Right ventricle myocardium inferior (tissue), 1 donor: ENCODE data around the gene LGI2. TPM values are rescaled to one million over a fixed set of nuclear protein-coding genes. Genes with fewer than 3 reads are reported as not detected.

Experiments used
- ATAC-seq: fragments of 200-7000 bp; cut with Tn5 transposase; one replicate; pipeline ENCODE4 v1.9.1; 2020; ENCODE audit warnings: mild to moderate bottlenecking, moderate library complexity
- DNase-seq: peaks from one replicate; pipeline ENCODE4 v3.0.0; 2021; ENCODE audit errors: missing footprints
- intact Hi-C: fragments of 100-400 bp; cut with DNase I; formaldehyde crosslinking; loops from one replicate; pipeline ENCODE4 v1.11.0; 2022
- total RNA-seq: library from RNA; stranded (reverse); fragmentation: NEBNext Ultra II Directional; extraction: Animal tissue kit (Norgen Biotek cat#: 25700); gene quantifications from one replicate; pipeline ENCODE4 v1.2.1, GENCODE V29; 2021
- donor health status: DM: no; HTN: yes; CAD: no; lungs with severe emphysema.

LGI2 gene
- total RNA-seq, 1 donor from 2014 or later = 3.6 TPM

DNA sequence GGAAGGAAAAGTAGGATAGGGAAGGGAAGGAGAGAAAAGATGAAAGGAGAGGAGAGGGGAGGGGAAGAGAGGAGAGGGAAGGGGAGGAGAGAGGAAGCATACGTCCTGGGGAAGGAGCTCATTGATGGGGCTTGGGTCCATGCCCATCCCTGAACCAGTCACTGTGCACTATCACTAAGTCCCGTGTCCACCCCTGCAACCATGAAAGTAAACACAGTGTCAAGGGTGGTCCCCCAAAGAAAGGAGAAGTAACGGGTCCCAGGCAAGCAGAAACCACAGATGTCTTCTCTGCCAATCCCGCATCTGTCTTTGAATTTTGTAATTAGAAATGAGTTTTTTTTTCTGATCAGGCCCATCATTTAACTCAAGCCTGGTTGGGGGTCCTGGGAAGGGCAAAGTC is 55.2 kb downstream of the LGI2 start:
- ATAC-seq = no peak
- DNase-seq = no peak
- intact Hi-C loops = loop anchor here (5.0 kb wide), 1 partner anchor 63 kb away; the partner anchor contains the start of gene CCDC149

DNA sequence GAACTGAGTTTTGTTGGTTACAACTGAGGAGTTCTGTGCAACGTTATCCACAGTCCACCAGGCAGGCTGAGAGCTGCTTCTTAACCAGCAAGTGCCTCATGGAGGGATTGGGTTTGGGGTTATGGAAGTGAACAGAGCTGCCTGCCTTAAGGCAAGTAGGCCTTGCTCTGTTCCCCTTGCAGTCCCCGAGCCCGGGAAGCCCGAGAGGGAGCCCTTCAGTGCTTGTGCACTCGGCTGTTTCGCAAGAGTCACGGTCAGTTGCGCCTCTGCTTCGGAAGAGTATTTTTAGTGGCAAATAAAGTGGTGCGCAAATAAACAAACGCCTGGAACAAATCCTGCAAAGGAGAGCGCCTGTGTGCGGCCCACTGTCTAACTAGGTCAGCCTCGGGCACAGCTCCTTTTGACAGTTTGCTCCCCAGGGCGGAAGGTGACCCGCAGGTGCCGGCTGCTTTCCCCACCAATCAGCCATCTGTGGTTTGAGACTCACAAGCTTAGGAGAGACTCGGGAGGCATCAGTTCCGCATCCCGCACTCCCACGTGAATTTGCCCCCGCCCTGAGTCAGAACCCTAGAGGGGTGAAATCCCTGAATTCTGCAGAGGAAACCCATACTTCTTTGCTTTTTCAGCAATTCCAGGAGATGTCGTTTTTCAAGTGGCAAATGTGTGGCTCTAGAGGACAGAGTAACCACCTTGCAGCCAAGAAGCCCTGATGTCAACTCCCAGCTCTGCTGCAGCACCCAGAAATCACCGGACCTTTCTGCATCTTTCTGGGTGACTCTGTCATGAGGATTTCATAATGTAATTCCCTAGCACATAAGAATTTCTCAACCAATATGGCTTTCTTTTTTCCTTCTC is 56.8 kb downstream of the LGI2 start:
- intact Hi-C loops = no loop called here
- DNase-seq (peak; percentile 80), ATAC-seq (peak; percentile 38)

DNA sequence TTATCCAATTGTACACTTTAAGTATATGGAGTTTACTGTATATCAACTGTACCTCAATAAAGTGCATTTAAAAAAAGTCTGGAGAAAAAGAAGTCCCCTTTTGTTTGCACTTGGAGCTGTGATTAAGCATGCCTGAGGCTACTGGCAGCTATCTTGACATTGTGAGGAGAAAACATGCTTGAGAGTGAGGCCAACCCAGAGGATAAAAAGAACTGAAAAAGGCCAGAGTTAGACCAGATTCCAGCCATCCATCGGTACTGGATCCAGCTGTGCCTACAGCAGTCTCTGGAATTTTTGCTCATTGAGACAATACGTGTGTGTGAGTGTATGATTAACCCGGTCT is 57.4 kb downstream of the LGI2 start:
- intact Hi-C loops = no loop called here
- no peak for ATAC-seq
- DNase-seq = no peak

DNA sequence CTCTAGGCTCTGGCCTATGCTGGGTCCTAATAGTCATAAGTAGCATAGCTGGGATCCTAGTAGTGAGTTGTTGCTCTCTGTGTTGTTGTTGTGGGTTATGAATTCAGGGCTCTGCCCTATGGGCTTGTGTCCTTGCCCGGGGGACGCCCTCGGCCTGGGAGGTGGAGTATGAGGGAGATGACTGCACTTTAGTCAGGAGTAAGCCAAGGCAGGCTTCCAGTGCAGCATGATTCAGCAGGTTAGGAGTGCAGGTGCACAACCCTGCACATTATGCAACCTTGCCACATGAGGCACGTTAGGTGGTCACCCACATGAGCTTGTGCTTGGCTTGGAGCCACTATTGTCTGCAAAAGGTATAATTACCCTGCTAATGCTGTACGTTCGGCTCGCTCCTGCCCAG is 59.6 kb downstream of the LGI2 start:
- intact Hi-C loops = no loop called here
- DNase-seq (peak; percentile 46), ATAC-seq (no peak)

DNA sequence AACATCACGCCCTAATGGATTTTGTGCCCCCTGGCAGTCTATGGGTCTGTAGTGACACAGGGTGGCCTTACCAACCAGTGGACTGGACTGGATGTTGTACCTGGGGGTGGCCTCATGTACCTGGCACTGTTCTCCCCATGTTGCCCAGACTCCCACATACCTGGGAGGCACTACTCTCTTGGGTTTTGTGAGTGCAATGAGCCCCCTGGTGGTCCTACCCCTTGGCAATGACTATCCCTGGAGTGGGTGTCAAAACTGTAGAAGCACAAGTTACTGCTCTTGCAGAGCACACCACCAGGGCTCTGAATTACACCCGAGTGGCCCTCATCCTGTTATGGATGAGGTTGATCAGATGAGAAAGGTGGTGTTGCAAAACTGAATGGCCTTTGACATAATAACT is 60.1 kb downstream of the LGI2 start:
- ATAC-seq = no peak
- no peak for DNase-seq
- intact Hi-C loops = no loop called here

DNA sequence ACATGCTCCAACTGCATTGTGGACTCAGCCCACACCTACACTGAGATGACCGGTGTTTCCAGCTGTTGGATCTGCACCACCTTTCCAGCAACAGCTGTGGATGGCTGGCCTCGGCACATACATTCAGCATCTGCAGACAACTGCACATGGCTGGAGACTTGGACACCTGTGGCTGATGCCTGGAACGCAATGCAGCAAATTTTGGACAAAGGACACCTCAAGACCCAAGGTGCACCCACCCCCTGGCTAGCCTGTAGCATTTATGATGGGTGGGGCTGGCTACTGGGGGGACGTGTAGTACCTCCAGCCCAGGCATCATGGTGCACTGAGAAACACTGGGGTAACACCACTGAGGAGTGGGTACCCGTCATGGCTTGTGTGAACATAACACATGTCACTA is 60.6 kb downstream of the LGI2 start:
- no peak for DNase-seq
- intact Hi-C loops = no loop called here
- ATAC-seq = no peak

DNA sequence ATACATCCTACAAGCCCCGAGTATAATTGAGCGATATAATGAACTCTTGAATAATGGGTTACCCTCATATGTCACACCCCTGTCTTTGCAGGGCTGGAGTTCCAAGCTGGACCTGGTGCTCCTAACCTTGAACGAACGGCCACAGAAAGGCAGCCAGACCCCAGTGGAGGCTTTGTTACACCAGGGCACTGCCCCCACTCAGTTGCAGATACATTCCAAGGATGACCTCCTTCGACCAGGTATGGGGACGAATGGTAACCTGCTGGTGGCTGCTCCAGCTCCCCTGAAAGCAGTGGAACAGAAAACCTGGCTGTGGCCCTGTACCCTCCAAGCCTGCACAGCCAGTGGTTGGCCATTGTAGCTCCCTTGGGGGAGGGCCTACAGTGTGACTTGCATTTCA is 61.3 kb downstream of the LGI2 start:
- ATAC-seq (no peak), DNase-seq (peak; percentile 52)
- intact Hi-C loops = loop anchor here (10.0 kb wide), 1 partner anchor 115 kb away; no protein-coding TSS in a partner anchor

DNA sequence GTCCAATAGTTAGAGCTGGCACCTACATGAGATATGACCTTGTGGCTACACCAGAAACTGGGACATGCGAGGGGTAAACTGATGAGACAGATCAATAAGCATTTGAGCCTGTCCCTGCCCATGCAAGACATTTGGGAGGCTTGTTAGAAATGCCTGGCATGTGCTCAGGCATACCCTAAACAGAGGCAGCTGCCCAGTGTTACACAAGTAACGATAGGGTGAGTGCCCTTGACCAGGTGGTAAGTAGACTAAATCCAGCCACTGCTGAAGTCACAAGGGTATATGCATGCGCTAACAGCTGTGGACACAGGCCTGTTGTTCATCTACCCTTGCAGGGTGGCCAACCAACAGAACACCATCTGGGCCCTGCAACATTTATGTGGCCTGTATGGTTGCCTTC is 61.8 kb downstream of the LGI2 start:
- no peak for ATAC-seq
- DNase-seq = no peak
- intact Hi-C loops = loop anchor here (10.0 kb wide), 1 partner anchor 114 kb away; no protein-coding TSS in a partner anchor

DNA sequence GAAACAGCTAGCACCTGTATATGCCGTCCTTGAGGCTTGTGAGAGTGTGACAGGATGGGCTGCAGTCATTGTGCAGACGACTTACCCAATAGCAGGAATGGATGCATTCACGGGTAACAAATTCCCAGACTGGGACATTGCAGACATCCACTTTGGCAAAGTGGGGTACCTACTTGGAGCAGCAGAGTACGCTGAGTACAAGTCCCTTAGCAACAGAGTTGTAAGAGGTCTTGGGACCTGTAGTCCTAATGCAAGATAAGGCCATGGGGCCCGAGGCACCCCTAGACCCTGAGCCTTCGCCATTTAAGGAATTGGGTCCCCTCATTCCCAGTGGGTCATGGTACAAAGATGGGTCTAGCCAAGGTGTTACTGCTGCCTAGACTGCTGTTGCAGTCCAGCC is 62.5 kb downstream of the LGI2 start:
- ATAC-seq (no peak), DNase-seq (no peak)
- intact Hi-C loops = loop anchor here (10.0 kb wide), 1 partner anchor 113 kb away; no protein-coding TSS in a partner anchor

DNA sequence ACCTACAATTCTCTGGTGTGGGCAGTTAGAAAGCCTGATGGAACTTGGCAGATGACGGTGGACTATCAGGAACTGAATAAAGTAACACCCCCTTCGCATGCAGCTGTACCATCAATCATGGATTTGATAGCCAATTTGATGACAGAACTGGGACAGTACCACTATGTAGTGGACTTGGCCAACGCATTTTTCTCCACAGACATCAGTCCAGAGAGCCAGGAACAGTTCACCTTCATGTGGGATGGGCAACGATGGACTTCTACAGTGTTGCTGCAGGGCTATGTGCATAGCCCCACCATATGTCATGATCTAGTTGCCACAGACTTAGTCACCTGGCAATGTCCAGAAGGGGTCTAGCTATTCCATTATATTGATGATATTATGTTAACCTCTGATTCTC is 63.4 kb downstream of the LGI2 start:
- intact Hi-C loops = loop anchor here (10.0 kb wide), 1 partner anchor 113 kb away; no protein-coding TSS in a partner anchor
- DNase-seq = no peak

DNA sequence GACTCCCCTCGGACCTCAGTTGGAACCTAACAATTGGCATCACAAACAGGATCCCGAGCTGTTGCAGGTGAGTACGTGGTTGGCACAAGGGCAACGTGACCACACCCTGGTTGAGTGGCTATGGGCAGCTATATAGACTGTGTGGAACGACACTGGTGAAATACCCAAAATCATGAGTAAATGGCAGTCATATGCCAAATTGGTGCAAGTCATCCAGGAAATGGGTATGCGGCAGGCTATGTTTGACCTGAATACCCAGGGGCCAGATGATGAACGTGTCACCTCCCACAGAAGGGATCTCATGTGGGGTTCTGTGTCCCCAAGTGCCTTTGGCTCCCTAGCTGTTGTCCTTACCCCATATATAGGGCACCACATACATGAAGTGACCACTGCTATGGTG is 64.7 kb downstream of the LGI2 start:
- intact Hi-C loops = loop anchor here (10.0 kb wide), 1 partner anchor 111 kb away; no protein-coding TSS in a partner anchor
- DNase-seq = no peak

More for the DNA sequence above, 63.4 kb downstream of the LGI2 start:
- no peak for ATAC-seq

DNA sequence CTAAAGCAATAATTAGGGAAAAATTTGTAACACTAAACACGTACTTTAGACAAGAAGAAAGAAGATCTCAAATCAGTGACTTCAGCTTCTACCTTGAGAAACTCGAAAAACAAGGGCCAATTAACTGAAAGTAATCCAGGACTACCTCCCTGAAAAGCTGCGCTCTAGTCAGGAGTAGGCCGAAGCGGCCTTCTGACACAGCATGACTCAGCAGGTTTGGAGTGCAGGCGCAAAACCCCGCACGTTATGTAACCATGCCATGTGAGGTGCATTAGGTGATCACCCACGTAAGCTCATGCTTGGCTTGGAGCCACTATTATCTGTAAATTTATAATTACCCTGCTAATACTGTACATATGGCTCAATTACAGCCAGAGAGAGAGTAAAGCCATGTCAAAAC is 65.1 kb downstream of the LGI2 start:
- intact Hi-C loops = loop anchor here (10.0 kb wide), 1 partner anchor 111 kb away; no protein-coding TSS in a partner anchor
- DNase-seq (no peak), ATAC-seq (no peak)

More for the DNA sequence above, 64.7 kb downstream of the LGI2 start:
- ATAC-seq = no peak

DNA sequence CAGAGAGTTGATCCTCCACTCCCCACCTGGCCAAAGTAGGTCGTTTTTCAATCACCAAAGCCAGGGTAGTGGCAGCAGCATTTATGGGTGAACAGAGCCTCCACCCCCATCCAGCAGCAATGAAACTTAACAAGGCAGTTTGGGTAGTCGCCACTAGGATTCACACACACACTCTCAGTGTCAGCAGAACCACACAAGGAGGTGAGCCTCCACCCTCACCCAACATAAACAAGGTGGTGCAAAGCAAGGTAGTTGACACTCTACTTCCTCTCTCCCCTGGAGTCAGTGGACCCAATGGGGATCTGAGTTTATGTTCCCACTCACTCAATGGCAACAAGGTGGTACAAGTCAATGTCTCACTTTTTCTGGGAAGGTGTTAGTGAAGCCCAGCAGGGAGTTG is 67.5 kb downstream of the LGI2 start:
- ATAC-seq (no peak), DNase-seq (no peak)
- intact Hi-C loops = loop anchor here (10.0 kb wide), 1 partner anchor 108 kb away; no protein-coding TSS in a partner anchor

DNA sequence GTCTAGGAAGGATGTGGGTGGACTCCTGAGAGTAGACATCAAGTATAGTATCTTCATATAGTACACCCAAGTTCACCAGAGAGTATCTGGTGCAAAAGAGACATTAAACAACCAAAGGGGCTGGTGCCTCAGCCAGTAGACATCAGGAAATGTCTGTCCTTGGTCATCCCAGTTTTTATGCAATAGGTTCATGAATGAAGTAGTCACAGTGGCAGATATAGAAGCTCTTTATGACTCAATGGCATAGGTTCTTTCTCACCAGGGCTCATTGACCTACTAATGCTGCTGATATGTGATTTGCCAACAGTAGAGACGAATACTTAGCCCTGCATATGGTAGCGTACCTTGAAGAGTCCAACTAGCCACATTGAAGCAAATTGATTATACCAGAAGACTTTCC is 72.9 kb downstream of the LGI2 start:
- no peak for ATAC-seq
- DNase-seq = no peak

DNA sequence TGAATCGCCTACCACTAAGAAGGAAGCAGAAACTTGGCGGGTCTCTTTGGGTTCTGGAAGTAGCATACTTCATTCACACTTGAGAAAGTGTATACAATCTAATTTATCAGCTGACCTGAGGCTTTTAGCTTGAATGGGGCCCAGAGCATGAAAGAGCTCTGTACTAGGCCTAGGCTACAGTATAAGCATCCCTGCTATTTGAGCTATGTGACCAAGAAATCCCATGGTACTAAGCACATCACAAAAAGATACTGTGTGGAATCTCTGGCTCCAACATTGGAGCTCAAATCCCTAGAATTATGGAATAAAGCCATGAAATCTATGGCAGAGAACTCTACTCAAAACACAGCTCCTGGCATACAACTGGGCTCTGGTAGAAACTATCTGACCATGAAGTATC is 74.0 kb downstream of the LGI2 start:
- ATAC-seq (no peak), DNase-seq (no peak)
- intact Hi-C loops = no loop called here

More for the DNA sequence above, 72.9 kb downstream of the LGI2 start:
- intact Hi-C loops = no loop called here

DNA sequence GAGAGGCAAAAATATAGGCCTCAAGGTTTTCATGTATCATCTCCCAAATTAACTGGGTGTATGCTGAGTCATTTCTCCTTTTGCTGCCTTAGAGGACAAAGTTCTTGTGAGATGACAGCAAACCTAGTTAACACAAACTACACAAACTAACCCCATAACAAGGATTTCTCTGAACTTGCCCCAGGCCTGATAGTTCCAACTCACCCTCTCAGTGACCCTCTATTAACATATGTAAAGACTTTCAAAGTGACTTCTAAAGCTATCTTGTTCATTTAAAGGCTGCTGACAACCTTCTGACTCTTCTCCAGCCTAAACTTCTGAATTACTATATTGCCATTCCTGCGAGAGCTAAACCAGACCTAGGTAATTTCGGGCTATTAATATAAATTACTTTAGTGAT is 74.7 kb downstream of the LGI2 start:
- DNase-seq = no peak
- intact Hi-C loops = no loop called here
- ATAC-seq = no peak

DNA sequence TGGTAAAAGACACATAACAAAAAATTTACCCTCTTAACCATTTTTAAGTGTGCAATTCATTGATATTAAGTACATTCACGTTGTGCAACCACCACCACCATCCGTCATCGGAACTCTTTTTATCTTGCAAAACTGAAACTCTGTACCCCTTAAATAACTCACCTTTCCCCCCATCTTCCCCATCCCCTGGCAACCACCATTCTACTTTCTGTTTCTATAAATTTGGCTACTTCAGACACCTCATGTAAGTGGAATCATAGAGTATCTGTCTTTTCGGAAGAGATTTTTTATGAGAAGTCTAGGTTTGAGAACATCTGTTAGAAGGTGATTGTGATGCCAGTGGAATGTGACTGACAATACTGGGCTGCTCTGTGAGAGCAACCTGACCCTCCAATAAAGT is 78.1 kb downstream of the LGI2 start:
- intact Hi-C loops = no loop called here
- DNase-seq = no peak
- no peak for ATAC-seq

DNA sequence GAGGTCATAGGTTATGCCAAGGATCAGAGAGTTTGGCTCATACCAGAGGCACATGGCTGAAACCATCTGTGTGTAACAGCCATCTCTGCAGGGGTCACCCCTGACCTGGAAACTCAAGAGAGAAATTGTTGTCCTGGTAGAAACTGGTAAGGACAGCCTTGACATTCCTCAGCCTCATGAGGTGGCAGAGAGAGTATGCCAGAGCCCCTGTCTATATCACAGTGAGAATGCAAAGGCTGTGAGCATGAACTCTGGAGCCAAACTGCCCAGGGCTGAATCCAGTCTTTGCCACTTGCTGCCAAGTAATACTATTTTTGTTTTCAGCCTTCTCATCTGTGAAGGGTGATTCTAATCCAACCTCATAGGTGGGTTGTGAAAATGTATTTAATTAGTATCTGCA is 80.8 kb downstream of the LGI2 start:
- no peak for DNase-seq
- peak; percentile 86 for ATAC-seq
- intact Hi-C loops = no loop called here
